ENCODE measurements around the gene ZSCAN5A.
"Not testable (repeated sequence)": the region's sequence is repeated elsewhere in the genome, so short reads cannot be mapped to it uniquely, and the experiment has no call there.

The ZSCAN5A gene, protein sequence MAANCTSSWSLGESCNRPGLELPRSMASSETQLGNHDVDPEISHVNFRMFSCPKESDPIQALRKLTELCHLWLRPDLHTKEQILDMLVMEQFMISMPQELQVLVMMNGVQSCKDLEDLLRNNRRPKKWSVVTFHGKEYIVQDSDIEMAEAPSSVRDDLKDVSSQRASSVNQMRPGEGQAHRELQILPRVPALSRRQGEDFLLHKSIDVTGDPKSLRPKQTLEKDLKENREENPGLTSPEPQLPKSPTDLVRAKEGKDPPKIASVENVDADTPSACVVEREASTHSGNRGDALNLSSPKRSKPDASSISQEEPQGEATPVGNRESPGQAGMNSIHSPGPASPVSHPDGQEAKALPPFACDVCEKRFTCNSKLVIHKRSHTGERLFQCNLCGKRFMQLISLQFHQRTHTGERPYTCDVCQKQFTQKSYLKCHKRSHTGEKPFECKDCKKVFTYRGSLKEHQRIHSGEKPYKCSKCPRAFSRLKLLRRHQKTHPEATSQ

DNA sequence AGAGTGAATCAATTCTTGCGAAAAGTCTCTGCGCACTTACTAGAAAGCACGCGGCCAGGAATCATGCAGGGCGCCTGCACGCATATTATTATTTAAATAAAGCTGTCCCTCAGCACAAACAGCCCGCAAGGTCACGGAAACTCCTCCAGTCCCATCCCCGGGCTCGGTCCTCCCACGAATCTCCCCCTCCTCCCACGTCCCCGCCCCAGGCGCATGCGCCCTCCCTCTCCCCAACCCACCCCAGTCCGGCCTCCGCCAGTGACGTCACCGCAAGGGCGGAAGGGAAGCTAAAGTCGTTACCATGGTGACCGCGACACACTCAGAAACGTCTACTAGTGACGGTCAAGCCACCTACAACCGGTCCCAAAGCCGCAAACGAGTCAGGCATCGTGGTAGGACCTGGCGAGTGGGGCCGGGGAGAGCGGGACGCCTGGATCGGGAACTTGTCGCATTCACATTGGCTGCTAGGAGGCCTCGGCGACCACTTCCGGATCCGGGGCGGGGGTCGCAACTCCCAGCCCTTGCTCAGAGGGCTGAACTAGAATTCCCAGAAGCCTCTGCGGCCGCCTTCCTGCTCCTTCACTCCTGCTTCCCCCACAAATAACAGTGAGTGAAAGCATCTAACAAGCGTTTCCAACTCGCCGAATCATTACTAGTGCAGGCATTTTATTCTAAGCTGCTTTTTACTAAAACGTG is at the start of gene ZSCAN5A:
Gene ZSCAN5A (minus strand): TSS at position 459 of the 696 bp plus-strand sequence. CDS start 89,793 bp downstream, outside the sequence.
- DNase-seq (ENCODE audit: low spot score): peak; percentile 96
- peak; percentile 61 for FAIRE-seq

DNA sequence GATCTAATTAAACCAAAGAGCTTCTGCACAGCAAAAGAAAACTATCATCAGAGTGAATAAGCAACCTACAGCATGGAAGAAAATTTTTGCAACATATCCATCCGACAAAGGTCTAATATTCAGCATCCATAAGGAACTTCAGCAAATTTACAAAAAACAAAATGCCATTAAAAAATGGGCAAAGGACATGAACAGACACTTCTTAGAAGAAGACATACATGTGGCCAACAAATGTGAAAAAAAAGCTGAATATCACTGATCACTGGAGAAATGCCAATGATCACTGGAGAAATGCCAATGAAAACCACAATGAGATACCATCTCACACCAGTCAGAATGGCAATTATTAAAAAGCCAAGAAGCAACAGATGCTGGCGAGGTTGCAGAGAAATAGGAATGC is 46.2 kb upstream of the ZSCAN5A start:
- DNase-seq (ENCODE audit: low spot score) (no peak), FAIRE-seq (no peak)

DNA sequence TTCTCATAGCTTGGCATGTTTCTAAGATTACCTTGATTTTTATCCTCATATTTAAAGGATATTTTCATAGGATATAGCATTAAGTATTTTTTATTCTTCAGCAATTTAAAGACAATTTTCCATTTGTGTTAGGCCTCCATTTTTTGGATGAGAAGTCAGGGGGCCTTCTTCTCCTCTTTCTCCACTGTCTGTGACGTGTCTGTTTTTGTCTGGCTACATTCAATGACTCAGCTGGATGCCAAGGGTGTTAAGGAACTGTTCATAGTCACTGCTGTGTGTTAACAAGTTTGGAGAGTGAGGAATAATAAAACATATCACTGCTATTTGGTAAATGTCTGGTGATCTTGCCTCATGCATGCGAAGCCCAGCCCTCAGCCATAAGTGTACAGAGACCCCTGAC is 42.3 kb upstream of the ZSCAN5A start:
- no peak for DNase-seq (ENCODE audit: low spot score)

DNA sequence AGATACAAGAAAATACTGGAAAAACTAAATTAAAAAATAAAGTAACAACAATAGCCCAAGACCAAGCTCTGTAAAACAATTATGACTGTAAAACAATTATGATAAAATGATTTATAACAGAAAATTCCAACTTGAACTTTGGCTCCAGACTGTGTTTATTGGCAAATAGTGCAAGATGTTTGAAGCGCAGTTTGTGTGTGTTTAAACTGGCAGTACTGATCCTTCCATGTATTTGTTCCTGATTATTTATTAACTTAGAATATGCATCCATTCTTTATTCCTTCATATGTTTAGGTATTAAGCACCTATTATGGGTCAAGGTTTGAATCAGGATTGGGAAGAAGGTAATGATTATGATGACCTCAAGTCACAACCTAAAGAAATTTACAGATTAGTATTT is 40.9 kb upstream of the ZSCAN5A start:
- FAIRE-seq (no peak), DNase-seq (ENCODE audit: low spot score) (no peak)

More for the DNA sequence above, 42.3 kb upstream of the ZSCAN5A start:
- no peak for FAIRE-seq

DNA sequence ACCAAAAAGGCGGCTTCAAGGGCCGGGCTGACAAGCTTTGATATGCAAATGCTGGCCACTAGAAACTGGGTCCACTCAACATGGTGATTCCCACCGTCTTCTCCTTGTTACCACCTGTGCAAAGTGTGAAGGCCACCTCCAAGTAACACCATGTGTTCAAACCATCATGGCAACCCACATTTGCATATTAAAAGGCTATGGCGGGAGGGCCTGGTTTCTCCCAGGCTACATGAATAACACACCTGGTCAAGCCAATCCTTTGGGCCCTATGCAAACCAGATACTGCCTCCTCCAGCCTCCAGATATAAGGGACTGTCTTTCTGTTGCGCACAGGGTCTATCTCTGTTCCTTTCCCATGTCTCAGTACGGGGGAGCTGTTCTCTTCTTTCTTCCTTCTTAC is 36.6 kb upstream of the ZSCAN5A start:
- no peak for DNase-seq (ENCODE audit: low spot score)
- FAIRE-seq: no peak

DNA sequence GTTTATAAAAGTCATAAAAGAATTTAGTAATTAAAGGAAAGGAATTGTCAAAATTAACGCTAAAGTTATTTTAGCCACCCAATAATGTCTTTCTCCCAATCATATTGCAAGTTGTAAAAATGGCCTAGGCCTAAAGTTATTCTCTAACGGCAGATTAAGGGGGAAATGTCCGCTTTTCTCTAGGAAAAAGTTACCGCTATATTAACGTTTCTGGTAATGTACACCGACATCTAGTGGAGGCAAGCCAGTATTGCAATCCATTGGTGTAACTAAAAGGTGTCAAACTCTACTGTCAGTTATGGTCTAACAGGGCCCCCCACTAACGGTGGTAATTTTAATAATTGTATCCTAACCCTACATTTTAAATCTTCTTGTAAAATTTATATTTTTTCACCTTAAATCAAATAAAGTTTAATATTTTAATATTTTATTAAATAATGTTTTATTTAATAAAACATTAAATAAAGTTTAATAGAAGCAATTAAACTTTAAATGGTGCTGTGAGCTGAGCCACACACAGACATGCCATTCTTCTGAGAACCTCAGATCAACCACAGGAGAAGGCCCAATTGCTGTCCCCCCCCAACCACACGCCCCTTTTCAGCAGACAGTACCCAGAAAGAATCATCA is 35.9 kb upstream of the ZSCAN5A start:
- FAIRE-seq (no peak), DNase-seq (ENCODE audit: low spot score) (peak; percentile 21)

DNA sequence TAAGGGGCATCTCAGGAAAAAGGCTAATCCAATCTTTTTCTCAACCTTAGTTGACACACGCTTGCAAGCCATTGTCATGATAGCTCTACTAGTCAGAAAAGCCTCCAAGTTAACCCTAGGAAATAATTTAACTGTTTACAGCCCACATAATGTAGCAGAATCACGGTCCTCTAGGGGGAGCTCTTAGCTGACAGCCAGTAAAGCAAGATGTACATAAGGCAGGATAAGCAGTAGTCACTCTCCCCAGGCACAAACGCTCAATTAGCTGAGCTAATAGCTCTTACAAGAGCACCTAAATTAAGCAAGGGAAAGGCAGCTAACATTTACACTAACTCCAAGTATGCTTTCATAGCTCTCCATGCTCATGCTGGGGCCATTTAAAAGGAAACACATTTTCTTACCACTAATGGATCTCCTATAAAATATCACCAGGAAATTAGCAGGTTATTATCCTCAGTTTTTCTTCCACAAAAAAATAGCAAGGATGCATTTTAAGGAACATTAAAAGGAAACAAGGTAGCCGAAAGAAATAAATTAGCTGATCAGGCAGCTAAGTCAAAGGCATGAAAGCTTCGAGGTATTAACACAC is 33.7 kb upstream of the ZSCAN5A start:
- DNase-seq (ENCODE audit: low spot score) (no peak), FAIRE-seq (no peak)

DNA sequence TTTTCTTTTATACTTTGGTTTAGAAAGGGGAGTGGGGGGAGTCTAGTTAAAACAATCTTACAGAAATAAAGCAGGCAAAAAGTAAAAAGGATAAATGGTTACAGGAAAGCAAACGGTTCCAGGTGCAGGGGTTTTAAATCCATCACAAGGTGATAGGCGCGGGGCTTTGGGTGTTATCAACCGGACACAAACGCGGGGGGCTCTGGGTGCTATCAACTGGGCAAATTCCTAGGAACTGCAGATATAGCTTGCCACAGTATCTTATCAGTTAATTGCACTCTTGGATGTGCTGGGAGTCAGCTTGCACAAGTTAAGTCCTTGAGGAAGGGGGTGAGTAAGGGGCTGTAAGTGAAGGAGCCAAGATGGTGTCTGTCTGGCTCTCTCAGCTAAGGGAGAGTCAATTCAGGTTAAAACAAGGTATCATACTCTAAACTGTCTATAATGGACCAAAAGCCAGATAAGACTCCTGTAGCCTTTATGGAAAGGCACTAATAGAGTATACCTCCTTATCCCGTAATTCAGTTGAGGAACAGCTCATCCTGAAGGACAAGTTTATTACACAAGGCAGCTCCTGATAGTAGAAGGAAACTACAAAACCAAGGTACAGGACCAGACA is 32.6 kb upstream of the ZSCAN5A start:
- FAIRE-seq: no peak
- no peak for DNase-seq (ENCODE audit: low spot score)

DNA sequence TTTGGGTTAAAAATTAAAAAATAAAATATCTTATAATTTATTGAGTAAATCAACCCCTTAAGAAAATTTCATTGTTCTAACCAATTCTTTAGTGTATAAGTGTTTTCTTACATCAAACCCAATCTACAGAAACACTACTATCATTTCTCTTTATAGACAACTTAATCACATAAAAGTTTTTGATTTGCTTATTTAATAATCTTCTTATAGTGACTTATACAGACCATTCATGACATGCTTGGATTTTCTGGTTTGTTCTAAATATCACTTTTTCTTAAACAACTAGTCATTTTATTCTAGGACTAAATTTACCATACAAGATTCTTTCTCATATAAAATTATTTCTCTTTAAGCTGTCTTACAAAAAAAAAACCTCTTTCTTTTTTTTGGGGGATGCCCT is 27.3 kb upstream of the ZSCAN5A start:
- no peak for FAIRE-seq

DNA sequence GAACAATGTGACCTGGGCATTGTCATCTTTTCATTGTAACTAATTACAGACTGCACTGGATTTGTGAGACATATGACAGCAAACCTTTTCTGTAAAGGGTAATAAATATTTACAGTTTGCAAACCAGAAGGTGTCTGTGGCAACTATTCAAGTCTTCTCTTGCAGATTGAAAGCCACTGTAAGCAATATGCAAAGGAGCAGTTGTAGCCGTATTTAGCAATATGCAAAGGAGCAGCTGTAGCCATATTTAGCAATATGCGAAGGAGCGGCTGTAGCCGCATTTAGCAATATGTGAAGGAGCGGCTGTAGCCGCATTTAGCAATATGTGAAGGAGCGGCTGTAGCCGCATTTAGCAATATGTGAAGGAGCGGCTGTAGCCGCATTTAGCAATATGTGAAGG is 24.4 kb upstream of the ZSCAN5A start:
- not testable (repeated sequence) for DNase-seq (ENCODE audit: low spot score); FAIRE-seq

More for the DNA sequence above, 27.3 kb upstream of the ZSCAN5A start:
- DNase-seq (ENCODE audit: low spot score): no peak

DNA sequence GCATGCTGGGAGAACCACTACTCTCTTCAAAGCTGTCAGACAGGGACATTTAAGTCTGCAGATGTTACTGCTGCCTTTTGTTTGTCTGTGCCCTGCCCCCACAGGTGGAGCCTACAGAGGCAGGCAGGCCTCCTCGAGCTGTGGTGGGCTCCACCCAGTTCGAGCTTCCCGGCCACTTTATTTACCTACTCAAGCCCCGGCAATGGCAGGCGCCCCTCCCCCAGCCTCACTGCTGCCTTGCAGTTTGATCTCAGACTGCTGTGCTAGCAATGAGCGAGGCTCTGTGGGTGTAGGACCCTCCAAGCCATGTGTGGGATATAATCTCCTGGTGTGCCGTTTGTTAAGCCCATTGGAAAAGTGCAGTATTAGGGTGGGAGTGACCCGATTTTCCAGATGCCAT is 22.4 kb upstream of the ZSCAN5A start:
- FAIRE-seq; DNase-seq (ENCODE audit: low spot score): not testable (repeated sequence)

DNA sequence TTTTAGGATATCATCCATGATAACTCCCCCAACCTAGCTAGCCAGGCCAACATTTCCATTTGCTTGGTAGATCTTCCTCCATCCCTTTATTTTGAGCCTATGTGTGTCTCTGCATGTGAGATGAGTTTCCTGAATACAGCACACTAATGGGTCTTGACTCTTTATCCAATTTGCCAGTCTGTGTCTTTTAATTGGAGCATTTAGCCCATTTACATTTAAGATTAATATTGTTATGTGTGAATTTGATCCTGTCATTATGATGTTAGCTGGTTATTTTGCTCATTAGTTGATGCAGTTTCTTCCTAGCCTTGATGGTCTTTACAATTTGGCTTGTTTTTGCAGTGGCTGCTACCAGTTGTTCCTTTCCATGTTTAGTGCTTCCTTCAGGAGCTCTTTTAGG is 20.7 kb upstream of the ZSCAN5A start:
- FAIRE-seq; DNase-seq (ENCODE audit: low spot score): not testable (repeated sequence)

DNA sequence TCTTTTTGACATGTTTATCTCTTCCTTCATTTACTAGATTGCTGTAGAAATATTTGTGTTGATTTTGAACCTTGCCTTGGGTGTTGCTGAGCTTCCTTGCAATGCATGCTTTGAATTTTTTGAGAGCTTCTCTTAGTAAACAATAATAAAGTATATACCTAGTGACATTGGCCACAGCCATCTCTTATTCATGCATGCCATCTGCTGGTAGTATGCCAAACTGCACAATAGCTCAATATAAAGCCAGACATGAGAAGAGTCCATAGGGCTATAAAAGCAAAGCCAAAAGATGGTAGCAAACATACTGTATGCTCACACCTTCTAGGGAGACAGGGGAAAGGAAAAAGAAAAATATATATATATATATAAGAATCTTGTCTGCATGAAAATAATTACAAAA is 18.9 kb upstream of the ZSCAN5A start:
- FAIRE-seq (no peak), DNase-seq (ENCODE audit: low spot score) (peak; percentile 27)

DNA sequence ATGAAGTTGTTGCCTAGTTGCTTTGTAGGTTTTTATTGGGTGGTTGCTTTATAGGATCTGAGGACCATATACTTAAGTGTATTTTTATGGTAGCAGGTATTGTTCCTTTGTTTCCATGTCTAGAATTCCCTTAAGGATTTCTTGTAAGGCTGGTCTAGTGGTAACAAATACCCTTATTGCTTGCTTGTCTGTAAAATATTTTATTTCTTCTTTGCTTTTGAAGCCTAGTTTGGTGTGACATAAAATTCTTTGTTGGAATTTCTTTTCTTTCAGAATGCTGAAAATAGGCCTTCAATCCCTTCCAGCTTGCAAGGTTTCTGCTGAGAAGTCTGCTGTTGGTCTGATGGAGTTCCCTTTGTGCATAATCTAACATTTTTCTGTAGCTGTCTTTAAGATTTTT is 18.1 kb upstream of the ZSCAN5A start:
- DNase-seq (ENCODE audit: low spot score): no peak
- FAIRE-seq: no peak

DNA sequence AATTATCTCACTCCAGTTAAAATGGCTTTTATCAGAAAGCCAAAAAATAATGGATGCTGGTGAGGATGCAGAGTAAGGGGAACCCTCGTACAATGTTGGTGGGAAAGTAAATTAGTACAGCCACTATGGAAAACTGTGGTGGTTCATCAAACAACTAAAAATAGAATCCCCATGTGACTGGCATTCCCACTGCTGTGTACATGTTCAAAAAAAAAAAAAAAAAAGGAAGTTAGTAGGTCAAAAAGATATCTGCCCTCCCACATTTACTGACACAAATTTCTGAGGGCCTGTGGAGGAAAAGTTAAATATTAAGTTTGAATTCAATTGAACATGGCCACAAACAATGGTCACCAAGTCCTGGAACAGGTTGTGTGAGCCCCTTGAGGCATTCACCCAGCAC is 9.8 kb upstream of the ZSCAN5A start:
- FAIRE-seq: no peak
- DNase-seq (ENCODE audit: low spot score): no peak

DNA sequence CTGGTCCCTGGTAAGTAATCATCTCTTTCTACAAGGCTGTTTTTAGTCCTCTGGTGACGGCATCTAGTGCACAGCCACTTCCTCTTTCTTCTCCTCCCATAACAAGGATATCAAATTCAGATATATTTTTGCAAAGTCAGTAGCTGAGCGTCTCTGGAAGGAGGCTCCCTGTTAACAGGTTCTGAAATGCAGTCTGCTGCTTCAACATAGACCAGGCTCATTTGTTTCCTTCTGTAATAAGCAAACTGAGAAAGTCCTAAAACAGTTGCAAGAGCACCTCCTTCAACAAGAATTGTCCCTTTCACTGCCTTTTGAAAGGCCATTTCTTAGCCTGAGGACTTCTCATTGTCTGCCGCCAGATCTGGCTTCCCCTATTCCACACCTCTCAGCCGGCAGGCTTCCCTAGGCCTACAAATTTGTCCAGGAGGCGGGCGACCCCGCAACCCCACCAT is 7.4 kb upstream of the ZSCAN5A start:
- DNase-seq (ENCODE audit: low spot score): no peak
- FAIRE-seq: no peak

DNA sequence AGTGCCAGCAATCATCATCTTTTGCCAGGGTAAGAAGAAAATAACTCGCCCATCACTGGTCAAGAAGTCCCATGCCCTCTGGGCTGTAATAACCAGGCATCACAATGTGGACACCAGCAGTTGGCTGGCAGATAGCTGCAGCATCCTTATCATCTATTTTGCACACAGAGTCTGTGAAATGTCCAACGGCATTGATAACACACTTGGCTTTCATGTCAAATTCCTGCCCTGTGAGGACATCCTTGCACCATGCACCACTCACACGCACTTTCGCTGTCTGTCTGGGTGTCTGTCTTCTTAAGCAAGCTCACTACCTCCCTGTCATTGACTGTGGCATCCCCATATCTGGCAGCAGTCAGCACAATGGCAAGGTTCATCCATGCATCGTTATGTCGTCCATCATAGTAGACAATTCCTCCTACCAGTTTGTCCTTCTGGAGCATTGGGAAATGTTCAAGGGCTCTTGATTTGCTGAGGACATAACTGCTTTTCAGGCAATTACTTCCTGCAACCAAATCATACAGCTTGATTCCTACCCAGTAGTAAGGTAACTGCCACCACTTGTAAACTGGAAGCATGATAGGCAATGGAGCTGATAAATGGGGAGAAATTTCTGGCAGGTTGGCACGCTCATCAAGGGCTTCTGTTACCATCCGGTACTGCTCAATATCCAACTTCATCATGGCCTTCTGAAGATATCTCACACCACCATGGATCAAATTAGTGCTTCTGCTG is 6.8 kb upstream of the ZSCAN5A start:
- no peak for FAIRE-seq
- no peak for DNase-seq (ENCODE audit: low spot score)

DNA sequence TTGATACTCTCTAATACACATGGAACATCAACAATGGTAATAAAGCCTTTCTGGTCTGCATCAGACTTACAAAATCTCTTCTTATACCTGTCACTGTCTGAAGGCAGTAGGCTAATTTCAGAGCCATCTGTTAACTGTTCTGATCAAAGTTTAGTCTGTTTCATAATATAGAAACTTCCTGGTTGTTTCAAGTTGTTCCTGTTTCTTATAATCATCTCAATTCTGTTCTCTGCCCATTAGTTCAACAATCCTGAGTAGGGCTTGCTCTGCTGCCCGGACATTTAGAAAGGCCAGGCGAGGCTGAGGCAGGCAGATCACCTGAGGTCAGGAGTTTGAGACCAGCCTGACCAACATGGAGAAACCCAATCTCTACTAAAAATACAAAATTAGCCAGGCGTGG is 5.4 kb upstream of the ZSCAN5A start:
- FAIRE-seq: no peak
- no peak for DNase-seq (ENCODE audit: low spot score)

DNA sequence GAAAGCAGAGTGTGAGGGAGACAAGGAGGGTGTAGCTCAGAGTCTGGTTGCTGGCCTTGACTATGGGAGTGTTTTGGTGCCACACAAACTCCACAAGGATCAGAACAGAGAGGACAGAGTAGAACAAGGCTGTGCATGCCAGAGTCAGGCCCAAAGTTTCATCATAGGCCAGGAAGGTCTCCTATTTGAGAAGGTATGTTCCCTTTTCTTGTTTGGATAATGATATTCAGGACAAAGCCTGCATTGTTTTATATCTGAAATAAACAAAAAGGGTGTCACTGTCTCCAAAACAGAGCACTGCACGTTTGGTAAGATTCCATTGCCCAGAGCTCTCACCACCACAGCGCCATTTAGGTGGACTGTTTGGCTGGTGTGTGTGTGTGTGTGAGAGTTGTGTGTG is 3.1 kb upstream of the ZSCAN5A start:
- no peak for FAIRE-seq
- no peak for DNase-seq (ENCODE audit: low spot score)

DNA sequence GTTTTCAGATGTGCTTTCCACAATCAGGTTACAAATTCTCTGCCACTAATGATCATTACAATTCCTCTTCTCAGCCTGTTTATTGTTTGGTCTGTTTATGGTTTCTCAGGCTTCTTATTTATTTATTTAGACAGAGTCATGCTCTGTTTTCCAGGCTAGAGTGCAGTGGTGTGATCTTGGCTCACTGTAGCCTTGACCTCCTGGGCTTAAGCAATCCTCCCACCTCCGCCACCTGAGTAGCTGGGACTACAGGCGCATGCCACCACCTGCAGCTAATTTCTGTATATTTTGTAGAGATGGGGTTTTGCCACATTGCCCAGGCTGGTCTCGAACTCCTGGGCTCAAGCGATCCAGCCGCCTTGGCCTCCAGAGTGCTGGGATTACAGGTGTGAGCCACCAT is 2.1 kb upstream of the ZSCAN5A start:
- FAIRE-seq: no peak
- DNase-seq (ENCODE audit: low spot score): no peak
